GM21360 (cell line): Measurements from ENCODE around the gene TOX3.

ENCODE experiments used
- ATAC-seq: cut with Tn5 transposase; IDR thresholded peaks from one replicate; pipeline ENCODE4 v1.9.1; 2021; ENCODE audit warnings: mild to moderate bottlenecking, moderate library complexity; ENCODE audit not compliant: unreplicated experiment

Gene TOX3

GRCh38 chr16:52547004-52547833, at the start of gene TOX3:
TOX3 (minus strand) TSS chr16:52547143; CDS start chr16:52546723, 420 bp downstream.
- no peak for ATAC-seq

GRCh38 chr16:52592778-52593177, 45.8 kb upstream of the TOX3 start:
- ATAC-seq: no peak

- ATAC-seq: no peak
Measured at GRCh38 chr16:52591934-52592592, 45.1 kb upstream of the TOX3 start.

GRCh38 chr16:52591471-52591870, 44.5 kb upstream of the TOX3 start:
- no peak for ATAC-seq

GRCh38 chr16:52586159-52586558, 39.2 kb upstream of the TOX3 start:
- no peak for ATAC-seq

GRCh38 chr16:52584354-52585320, 37.7 kb upstream of the TOX3 start:
- ATAC-seq: no peak

- no peak for ATAC-seq
Measured at GRCh38 chr16:52581530-52581929, 34.6 kb upstream of the TOX3 start.

GRCh38 chr16:52580488-52580887, 33.5 kb upstream of the TOX3 start:
- no peak for ATAC-seq

GRCh38 chr16:52578829-52579498, 32.0 kb upstream of the TOX3 start:
- no peak for ATAC-seq

GRCh38 chr16:52578007-52578828, 31.3 kb upstream of the TOX3 start:
- ATAC-seq: no peak

- no peak for ATAC-seq
Measured at GRCh38 chr16:52577130-52577706, 30.3 kb upstream of the TOX3 start.

GRCh38 chr16:52573365-52574299, 26.7 kb upstream of the TOX3 start:
- ATAC-seq: no peak

GRCh38 chr16:52572656-52573055, 25.7 kb upstream of the TOX3 start:
- ATAC-seq: no peak

- ATAC-seq: no peak
Measured at GRCh38 chr16:52570495-52571091, 23.6 kb upstream of the TOX3 start.

GRCh38 chr16:52569701-52570100, 22.8 kb upstream of the TOX3 start:
- ATAC-seq: no peak

- ATAC-seq: no peak
Measured at GRCh38 chr16:52568983-52569690, 22.2 kb upstream of the TOX3 start.

- no peak for ATAC-seq
Measured at GRCh38 chr16:52568495-52568894, 21.6 kb upstream of the TOX3 start.
